NCI-H69 (cell line): Measurements from ENCODE around the gene CIC.
"Not testable (repeated sequence)": the region's sequence is repeated elsewhere in the genome, so short reads cannot be mapped to it uniquely, and the experiment has no call there.

Experiments used
- DNase-seq: peaks from one replicate; lab custom pipeline; 2025; lab: John Stamatoyannopoulos, UW

Gene CIC

GRCh38 chr19:42333975-42334696 lies 65.1 kb downstream of the CIC start:
- no peak for DNase-seq

GRCh38 chr19:42334697-42335373 lies 65.8 kb downstream of the CIC start:
- no peak for DNase-seq

GRCh38 chr19:42335374-42335936 lies 66.4 kb downstream of the CIC start:
- no peak for DNase-seq

- DNase-seq, result no peak
These were observed 66.9 kb downstream of the CIC start for GRCh38 chr19:42335971-42336370.

- not testable (repeated sequence) for DNase-seq
These were observed 70.2 kb downstream of the CIC start for GRCh38 chr19:42339126-42339860.

GRCh38 chr19:42339922-42340321 lies 70.9 kb downstream of the CIC start:
- DNase-seq, result not testable (repeated sequence)

GRCh38 chr19:42343344-42344110 lies 74.5 kb downstream of the CIC start:
- DNase-seq, result peak; percentile 8

- DNase-seq, result no peak
These were observed 75.4 kb downstream of the CIC start for GRCh38 chr19:42344336-42344893.
